ENCODE data around the gene TCF7.

GRCh38 chr5:134129411-134130238 is 15.1 kb downstream of the TCF7 start:
- TF ChIP-seq CTCF (IDR thresholded peaks at IDR 0.05): no peak
- TF ChIP-seq ZFX (IDR thresholded peaks at IDR 0.05; ENCODE audit: borderline replicate concordance): no peak

Data from 22Rv1 (cell line).